Stimulated activated memory B cell treated with anti-CD40 and anti-IgM and Interleukin-4, amounts not matched to agents 10 μg/mL and 1 μg/mL and 100 μg/mL, for 72 hours (primary cell): ENCODE measurements around the gene MBOAT2.

Experiments
- ATAC-seq: fragments of 150-1000 bp; cut with Tn5 transposase; 2 replicates; pipeline ENCODE4 v1.10.0; 2021
- H3K27ac Mint-ChIP-seq: one replicate; pipeline ENCODE4 v1.8.0; 2022; ENCODE audit warnings: mild to moderate bottlenecking, mixed read lengths
- H3K27me3 Mint-ChIP-seq: one replicate; pipeline ENCODE4 v1.8.0; 2022; ENCODE audit warnings: mixed read lengths
- H3K36me3 Mint-ChIP-seq: one replicate; pipeline ENCODE4 v1.8.0; 2022; ENCODE audit warnings: mixed read lengths
- H3K4me1 Mint-ChIP-seq: one replicate; pipeline ENCODE4 v1.8.0; 2022; ENCODE audit warnings: mixed read lengths
- H3K4me3 Mint-ChIP-seq: one replicate; pipeline ENCODE4 v1.8.0; 2022; ENCODE audit warnings: mild to moderate bottlenecking, moderate library complexity, mixed read lengths
- H3K9me3 Mint-ChIP-seq: one replicate; pipeline ENCODE4 v1.8.0; 2022; ENCODE audit warnings: mixed read lengths

MBOAT2 gene

GRCh38 chr2:8802741-8803140 is 200.7 kb downstream of the MBOAT2 start:
- H3K27ac Mint-ChIP-seq: no peak overlapping the region
- ATAC-seq: no peak
- H3K9me3 Mint-ChIP-seq: no peaks in the 10 kb centered on the region
- no peaks in the 10 kb centered on the region for H3K27me3 Mint-ChIP-seq
- no peaks in the 10 kb centered on the region for H3K4me1 Mint-ChIP-seq
- H3K36me3 Mint-ChIP-seq: peaks cover 67% of the 10 kb centered on the region
- H3K4me3 Mint-ChIP-seq: no peak overlapping the region
